ENCODE measurements around the gene TCEAL3. TPM values are rescaled to one million over a fixed set of nuclear protein-coding genes. Genes with fewer than 3 reads are reported as not detected.
"Not testable (repeated sequence)": the region's sequence is repeated elsewhere in the genome, so short reads cannot be mapped to it uniquely, and the experiment has no call there.

TCEAL3 gene, protein sequence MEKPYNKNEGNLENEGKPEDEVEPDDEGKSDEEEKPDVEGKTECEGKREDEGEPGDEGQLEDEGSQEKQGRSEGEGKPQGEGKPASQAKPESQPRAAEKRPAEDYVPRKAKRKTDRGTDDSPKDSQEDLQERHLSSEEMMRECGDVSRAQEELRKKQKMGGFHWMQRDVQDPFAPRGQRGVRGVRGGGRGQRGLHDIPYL
- polyA plus RNA-seq (ENCODE audit: insufficient read length in 4 of 4): 10 to 100 TPM; 36.2 to 39.2 (median 37.3) TPM

DNA sequence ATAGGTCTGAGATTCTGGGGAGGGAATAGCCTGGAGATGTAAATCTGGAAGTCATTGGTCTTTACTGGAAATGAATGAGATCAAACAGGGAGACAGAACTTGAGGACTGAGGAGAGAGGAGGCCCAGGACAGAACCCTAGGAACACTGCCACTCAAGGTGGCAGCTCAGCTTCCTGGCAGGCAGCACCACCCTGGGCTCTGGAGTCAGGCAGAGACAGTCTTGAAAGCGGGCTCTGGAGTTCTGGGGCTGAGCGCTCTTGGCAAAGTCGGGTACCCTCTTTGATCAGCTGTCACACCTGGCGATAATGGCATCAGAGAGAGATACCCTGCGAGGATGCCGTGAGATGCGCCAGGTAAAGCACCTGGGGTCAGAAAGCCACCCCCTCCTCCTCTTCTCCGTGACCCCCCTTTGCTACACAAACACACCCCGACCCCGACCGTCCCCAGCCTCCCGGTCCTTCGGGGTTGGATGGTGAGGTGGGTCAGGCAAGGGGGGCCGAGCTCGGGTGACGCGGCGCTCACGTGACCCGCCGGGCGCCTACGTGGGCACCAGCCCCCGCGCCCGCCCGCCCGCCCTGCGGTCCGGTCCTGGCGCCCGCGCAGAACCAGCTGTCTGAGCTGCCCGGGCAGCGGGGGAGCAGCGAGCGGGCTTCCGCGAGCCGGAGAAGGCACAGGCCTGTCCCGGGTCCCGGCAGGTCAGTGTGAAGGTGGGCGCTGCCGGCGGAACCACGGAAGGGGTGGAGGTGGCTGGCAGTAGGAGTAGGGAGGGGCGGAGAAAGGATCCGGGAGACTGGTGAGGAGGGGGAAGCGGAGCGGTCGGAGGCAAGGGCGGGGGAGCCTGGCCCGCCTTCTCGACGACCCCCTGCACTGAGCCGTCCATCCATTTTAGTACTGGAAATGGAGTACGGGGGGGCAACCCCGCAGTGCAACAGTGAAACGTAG, at the start of gene TCEAL3:
Gene TCEAL3 (plus strand): TSS at position 600 of the 942 bp plus-strand sequence. CDS start 1,102 bp downstream, outside the sequence.
- DNase-seq (ENCODE audit: low read depth in 4 of 4, low spot score in 2 of 4): peak in 1 of 4 donors; percentile 47

DNA sequence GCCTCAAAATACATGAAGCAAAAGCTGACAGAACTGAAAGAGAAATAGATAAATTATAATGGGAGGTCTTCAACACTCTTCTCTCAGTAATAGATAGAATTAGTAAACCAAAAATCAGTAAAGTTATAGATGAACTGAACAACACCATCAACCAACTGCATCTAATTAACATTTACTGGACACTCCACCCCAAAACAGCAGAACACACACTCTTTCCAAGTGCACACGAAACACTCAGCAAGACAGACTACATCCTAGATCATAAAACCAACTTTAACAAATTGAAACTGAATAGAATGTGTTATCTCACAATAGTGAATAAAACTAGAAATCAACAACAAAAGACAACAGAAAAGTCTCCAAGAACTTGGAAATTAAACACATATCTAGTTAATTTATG, 47.5 kb upstream of the TCEAL3 start:
- DNase-seq (ENCODE audit: low read depth in 4 of 4, low spot score in 2 of 4): no peak

DNA sequence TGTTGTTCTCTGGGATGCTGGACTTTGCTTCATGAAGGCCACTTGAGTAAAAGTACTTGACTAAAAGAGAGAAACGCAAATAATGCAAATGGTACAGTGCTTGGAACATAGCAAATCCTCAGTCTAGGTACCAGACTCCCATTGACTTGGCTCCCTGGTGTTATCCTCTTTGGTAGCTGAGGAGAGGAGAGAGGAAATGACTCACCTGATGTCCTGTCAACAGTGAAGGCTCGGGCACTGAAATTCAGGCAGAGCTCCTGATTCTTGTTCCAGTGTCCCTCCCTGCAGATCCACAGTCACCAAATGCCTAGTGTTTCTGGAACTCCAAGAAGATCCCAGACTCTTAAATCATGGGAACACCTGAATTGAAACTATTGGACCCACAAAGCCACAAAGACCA, 45.0 kb upstream of the TCEAL3 start:
- no peak for DNase-seq (ENCODE audit: low read depth in 4 of 4, low spot score in 2 of 4)

DNA sequence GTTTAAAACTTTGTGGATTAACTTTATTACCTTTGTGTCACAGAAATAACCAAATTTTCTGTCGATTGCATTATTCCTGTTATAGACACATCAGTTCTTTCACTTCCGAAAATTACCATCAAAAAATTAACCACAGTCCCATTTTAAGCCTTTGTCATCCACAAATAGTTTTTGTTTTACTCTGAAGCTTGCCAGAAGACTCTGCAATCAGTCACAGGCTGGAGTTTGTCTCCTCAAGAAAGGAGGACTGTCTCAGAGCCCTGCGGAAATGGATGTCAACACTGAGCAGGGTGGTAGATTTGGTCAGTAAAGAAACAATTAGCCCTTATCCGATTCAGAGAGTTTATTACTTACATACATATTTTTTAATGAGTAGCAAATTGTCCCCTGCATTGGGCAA, 42.6 kb upstream of the TCEAL3 start:
- DNase-seq (ENCODE audit: low read depth in 4 of 4, low spot score in 2 of 4): no peak

DNA sequence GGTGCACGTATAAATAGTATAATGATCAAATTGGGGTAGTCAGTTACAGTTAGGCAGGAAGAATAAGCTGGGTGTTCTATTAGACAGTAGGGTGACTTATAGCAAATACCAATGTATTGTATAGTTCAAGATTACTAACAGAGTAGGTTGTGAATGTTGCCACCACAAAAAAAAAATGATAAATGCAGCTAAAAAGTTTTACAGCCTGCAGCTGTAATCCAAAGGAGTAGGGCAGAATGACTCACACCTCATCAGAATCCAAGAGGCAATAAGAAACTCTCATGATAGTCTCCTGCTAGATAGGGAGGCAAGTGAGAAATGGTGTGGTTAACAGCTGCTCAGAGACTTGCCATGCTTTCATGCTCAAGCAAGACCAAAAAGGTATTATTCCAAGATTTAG, 42.0 kb upstream of the TCEAL3 start:
- no peak for DNase-seq (ENCODE audit: low read depth in 4 of 4, low spot score in 2 of 4)

DNA sequence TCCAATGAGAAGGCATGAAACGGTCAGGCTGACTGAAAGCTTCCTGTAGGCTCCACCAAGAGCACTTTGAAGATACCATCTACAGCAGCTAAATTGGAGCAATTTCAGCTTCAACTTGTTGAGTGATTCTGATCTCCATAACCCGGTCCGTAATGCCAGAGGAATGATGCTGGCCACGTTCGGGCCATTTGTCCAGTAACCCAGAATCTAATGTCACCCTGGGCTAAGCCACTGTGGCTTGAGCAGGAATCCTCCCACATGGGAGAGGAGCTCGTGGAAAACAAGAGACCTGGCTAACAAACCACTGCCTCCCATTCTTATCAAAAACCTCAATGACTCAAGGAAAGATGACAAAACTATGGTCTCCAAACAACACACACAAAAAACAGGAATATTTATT, 36.6 kb upstream of the TCEAL3 start:
- no peak for DNase-seq (ENCODE audit: low read depth in 4 of 4, low spot score in 2 of 4)

DNA sequence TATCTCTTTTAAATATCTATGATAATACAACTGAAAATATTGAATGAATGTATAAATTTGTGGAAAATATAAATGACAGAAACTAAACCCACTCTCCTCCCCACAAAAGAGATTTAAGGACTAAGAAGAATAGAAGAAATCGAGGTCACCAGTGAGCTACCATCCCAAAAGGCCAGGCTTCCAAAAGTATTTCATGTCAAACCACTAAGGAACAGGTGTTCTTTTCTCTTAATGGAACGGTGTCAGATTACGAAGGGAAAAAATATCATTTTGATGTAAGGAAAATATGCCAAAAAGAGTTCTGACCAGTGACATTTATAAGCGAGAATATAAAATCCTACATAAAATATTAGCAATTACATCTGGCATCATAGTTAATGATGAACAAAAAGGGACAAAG, 36.0 kb upstream of the TCEAL3 start:
- no peak for DNase-seq (ENCODE audit: low read depth in 4 of 4, low spot score in 2 of 4)

DNA sequence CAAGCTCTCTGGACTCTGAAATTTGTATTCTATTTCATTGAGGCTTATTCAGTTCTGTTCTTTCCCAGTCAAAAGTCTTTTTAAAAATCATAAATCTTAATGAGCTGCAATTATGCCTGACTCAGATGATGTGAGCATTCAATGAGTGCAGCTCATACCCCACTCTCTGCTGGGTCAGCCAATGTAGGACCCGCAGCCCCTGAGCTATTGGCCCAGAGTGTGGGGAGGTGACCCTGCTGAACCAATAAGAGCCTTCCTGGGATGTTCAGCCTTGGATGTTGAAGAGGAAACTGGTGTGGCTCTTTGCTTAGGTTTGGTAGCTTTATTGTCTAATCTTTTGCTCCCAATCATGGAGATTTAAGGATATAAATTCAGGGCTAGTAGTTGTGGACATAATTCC, 34.6 kb upstream of the TCEAL3 start:
- no peak for DNase-seq (ENCODE audit: low read depth in 4 of 4, low spot score in 2 of 4)

DNA sequence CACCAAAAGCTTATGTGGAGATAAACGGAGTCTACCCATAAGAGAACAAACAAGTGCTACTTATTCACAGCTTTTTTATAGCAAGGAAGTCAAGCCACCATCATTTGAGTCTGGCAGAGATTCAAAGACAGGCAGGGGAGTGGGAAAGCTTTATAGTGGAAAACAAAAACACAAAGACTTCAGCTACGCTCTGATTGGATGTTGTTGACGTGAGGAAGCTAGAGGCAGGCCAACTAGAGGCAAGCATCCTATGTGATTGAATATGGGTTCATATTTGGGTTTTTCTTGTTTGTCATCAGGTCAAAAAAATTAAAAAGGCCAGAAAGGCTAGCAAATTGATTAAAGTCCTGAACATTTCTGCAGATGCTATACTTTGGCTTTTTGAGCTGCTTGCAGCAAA, 23.2 kb upstream of the TCEAL3 start:
- peak in 1 of 4 donors; percentile 6 for DNase-seq (ENCODE audit: low read depth in 4 of 4, low spot score in 2 of 4)

DNA sequence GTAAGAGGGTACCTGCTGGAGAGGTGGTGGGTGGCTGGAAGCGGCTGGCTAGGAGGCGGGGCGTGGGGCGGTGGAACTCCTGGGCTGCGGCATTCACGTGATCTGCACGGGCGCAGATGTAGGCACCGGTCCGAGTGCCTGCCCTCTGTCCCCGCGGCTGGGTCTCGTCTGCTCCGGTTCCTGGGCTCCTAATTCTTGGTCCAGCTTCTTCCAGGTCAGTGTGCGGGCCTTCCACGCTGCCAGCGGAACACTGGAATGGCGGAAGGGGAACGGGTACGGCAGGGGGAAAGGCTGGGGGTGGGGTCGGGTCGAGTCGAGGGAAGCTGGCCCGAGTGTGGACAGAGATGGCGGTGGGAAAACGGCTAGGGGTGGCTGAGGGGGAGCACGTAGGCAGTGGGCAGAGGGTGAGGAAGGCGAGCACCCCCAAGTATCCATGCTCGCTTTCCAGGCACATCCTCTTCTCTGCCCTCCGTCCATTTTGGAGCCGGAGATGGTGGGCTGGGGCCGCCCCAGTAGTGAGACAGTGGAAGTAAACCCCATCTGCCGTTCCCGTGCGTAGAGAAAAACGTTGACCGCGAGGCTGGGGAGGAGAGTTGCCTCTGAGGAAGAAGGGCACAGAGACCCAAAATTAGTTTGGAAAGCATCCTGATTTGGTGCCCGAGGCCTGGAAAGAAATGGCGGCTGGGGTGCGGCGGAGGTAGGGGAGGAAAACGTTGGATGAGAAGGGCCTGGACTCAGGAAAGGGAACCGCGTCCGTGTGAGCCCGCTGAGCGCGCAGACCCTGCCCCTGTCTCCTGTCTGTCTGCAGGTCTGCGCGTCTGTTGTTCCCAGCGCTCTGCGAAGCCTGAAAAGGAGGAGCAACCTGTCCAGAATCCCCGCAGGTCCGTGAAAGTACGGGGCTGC, 22.1 kb upstream of the TCEAL3 start, which contains the start of gene TCEAL4:
Gene TCEAL4 (plus strand): TSS at position 105 of the 903 bp plus-strand sequence. CDS start 1,161 bp downstream, outside the sequence.
- peak in 2 of 4 donors; percentile 13 to 19 for DNase-seq (ENCODE audit: low read depth in 4 of 4, low spot score in 2 of 4)

DNA sequence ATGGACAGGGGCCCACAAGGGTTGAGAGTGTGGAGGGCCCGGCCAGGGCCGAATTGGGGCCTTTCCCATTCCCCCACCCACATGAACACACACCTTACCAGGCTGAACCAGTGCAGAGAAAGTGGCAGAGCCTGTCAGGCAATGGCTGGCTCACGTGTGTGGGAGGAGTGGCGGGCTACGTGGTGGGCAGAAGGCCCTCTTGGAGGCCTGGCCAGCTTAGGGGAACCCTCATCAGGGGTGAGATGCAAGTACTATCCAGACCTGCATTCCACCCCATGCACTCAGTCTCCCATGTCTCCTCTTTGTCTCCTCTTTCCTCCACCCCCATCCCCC, 21.5 kb upstream of the TCEAL3 start:
- no peak for DNase-seq (ENCODE audit: low read depth in 4 of 4, low spot score in 2 of 4)

DNA sequence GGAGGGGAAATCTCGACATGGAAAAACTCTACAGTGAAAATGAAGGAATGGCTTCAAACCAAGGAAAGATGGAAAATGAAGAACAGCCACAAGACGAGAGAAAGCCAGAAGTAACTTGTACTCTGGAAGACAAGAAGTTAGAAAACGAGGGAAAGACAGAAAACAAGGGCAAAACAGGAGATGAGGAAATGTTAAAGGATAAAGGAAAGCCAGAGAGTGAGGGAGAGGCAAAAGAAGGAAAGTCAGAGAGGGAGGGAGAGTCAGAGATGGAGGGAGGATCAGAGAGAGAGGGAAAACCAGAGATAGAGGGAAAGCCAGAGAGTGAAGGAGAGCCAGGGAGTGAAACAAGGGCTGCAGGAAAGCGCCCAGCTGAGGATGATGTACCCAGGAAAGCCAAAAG, 21.1 kb upstream of the TCEAL3 start:
- DNase-seq (ENCODE audit: low read depth in 4 of 4, low spot score in 2 of 4): no peak

DNA sequence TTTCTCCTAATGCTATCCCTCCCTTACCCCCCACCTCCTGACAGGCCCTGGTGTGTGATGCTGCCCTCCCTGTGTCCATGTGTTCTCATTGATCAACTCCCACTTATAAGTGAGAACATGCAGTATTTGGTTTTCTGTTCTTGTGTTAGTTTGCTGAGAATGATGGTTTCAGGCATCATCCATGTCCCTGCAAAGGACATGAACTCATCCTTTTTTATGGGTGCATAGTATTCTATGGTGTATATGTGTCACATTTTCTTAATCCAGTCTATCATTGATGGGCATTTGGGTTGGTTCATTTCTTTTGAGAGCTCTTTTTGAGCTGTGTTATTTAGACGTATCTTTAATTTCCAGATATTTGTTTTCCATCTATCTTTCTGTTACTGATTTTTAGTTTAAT, 15.5 kb upstream of the TCEAL3 start:
- not testable (repeated sequence) for DNase-seq (ENCODE audit: low read depth in 4 of 4, low spot score in 2 of 4)

DNA sequence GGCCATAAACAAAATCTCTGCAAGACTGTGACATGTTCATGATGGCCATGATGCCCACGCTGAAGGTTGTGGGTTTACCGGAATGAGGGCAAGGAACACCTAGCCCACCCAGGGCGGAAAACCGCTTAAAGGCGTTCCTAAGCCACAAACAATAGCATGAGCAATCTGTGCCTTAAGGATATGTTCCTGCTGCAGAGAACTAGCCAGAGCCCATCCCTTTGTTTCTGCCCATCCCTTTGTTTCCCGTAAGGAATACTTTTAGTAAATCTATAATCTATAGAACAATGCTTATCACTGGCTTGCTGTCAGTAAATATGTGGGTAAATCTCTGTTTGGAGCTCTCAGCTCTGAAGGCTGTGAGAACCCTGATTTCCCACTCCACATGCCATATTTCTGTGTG, 12.6 kb upstream of the TCEAL3 start:
- not testable (repeated sequence) for DNase-seq (ENCODE audit: low read depth in 4 of 4, low spot score in 2 of 4)

DNA sequence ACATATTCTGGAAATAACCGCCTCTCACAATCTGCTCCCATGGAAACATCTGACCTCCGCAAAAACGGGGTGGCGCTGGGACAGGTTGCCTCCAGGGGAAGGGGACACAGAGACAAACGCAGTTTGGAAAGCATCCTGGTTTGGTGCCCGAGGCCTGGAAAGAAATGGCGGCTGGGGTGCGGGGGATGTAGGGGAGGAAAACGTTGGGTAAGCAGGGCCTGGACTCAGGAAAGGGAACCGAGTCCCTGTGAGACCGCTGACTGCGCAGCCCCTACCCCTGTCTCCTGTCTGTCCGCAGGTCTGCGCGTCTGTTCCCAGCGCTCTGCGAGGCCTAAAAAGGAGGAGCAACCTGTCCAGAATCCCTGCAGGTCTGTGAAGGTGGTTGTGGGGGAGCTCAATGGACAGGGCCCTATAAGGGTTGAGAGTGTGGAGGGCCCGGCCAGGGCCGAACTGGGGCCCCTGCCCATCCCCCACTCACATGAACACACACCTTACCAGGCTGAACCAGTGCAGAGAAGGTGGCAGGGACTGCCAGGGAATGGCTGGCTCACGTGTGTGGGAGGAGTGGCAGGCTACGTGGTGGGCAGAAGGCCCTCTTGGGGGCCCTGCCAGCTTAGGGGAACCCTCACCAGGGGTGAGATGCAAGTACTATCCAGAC, 672 bp downstream of the TCEAL3 start:
- no peak for DNase-seq (ENCODE audit: low read depth in 4 of 4, low spot score in 2 of 4)

DNA sequence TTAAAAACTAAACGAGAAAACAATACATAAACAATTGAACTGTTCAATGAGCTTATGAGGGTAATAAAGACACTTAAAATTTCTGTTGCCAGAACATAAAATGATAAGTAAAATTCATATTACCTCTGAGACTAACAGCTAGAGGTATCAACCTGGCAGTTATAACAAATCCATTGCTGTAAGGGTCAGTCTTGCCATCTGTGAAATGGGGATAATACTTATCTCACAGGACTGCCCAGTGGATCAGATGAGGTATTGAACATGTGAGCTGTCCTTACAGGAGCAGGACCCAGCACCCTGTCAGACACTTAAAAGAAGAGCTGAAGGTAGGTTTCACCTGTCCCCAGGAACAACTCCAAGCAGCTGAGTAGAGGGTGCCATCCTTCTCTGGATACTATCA, 2.5 kb downstream of the TCEAL3 start:
- no peak for DNase-seq (ENCODE audit: low read depth in 4 of 4, low spot score in 2 of 4)

DNA sequence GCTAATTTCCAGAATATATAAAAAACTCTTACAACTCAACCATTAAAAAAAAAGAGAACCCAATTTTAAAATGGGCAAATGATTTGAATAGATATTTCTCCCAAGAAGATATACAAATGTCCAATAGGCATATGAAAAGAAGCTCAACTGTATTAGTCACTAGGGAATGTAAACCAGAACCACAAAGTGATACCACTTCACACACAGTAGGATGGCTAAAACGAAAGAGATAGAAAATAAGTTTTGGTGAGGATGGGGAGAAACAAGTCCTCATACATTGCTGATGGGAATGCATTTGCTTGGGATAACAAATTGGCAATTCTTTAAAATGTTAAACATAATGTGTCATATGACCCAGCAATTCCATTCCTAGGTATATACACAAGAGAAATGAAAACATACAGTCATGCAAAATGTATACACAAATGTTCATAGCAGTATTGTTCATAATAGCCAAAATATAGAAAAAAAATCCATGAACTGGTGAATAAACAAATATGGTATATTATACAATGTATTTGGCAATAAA, 5.7 kb downstream of the TCEAL3 start:
- no peak for DNase-seq (ENCODE audit: low read depth in 4 of 4, low spot score in 2 of 4)

DNA sequence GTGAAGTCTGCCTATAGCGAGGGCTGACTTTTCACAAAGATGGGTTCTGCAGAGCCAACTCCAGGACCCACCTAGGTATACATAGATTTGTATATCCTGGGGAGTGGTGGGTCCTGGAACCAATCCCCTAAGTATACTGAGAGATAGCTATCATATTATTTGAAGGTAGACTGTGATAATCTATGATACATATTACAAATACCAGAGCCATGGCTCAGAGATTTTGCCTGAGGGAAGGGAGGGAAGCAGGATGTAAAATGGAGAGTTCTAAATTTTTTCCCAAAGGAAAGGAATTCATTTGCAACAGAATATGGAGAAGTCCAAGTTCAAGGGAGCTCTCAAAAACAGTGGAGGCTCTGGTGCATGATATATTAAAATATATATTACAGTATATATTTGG, 7.2 kb downstream of the TCEAL3 start:
- no peak for DNase-seq (ENCODE audit: low read depth in 4 of 4, low spot score in 2 of 4)

DNA sequence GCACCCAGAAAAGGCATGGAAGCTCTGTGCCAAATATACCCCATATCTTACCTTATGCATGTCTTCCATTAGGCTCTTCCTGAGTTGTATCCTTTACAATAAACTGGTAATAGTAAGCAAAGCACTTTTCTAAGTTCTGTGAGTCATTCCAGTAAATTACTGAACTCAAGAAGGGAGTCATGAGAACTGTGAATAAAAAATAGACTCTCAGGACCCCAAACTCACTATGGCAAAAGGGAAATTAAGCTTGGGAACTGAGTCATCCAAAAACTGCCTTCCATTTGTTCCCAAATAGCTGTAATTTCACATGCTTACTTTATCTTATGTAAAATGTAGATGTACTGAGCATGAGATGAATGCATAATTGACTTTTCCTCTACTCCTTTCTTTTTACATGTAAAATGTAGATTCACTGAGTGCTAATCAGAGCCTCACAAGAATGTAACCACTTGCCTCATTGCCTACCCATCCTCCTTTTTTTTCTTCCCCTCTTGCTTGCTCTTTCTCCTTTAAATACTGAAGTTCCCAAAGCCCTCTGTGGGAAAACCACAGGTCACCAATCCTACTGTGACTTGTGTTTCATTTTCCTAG, 8.1 kb downstream of the TCEAL3 start:
- no peak for DNase-seq (ENCODE audit: low read depth in 4 of 4, low spot score in 2 of 4)
